ENCODE results near the gene SEMA3C.

GRCh38 chr7:80841423-80841955 lies 77.4 kb downstream of the SEMA3C start:
- TF ChIP-seq EZH2 (IDR thresholded peaks at IDR 0.05; ENCODE audit: insufficient read depth, low read length) (no peak), CTCF (IDR thresholded peaks at IDR 0.05; ENCODE audit: insufficient read depth, low read depth, low read length) (no peak)
